ENCODE measurements around the gene PARP6.

PARP6 gene, protein sequence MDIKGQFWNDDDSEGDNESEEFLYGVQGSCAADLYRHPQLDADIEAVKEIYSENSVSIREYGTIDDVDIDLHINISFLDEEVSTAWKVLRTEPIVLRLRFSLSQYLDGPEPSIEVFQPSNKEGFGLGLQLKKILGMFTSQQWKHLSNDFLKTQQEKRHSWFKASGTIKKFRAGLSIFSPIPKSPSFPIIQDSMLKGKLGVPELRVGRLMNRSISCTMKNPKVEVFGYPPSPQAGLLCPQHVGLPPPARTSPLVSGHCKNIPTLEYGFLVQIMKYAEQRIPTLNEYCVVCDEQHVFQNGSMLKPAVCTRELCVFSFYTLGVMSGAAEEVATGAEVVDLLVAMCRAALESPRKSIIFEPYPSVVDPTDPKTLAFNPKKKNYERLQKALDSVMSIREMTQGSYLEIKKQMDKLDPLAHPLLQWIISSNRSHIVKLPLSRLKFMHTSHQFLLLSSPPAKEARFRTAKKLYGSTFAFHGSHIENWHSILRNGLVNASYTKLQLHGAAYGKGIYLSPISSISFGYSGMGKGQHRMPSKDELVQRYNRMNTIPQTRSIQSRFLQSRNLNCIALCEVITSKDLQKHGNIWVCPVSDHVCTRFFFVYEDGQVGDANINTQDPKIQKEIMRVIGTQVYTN

DNA sequence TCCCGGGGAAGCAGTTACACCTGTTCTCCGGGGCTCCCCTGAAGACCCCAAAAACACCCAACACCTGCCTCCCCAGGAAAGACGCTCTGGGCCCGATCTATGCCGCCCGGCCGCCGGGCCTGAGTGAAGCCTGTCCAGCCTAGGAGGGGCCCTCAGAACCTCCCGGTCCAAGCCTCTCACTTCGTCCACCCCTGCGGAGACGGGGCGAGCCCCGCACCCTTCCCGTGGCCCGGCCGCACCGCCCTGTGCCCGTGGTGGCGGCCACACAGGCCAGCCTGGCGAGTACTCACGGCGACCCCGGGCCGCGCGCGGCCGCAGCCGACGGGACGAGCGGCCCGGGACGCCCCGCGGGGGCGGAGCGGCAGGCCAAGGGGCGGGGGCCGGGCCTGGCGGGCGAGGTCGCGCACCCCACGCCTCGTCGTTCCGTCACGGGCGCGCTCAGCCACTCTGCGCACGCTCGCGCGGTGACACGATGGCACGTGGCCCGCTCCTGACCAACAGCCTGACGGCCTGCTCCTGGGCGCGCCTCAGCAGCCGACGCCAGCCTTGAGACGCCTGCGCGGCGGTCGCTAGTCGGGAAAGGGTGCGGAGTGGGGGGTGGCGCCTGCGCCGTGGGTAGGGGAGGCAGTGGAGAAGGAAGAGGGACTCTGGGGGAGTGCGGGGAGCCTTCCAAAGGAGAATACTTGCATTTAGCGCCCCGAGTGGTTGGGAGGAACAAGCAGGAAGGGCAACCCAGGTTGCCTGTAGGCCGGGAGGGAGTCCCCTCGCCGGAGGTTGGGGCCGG is at the start of gene PARP6:
Gene PARP6 (minus strand): TSS at position 342 of the 784 bp plus-strand sequence. CDS start 5,077 bp downstream, outside the sequence.
- in situ Hi-C loops (cut with MboI; ENCODE audit: low pct_unique_long_range_greater_than_20kb, low sequenced_read_pairs), result no loop called here
- peak; percentile 100 for DNase-seq

DNA sequence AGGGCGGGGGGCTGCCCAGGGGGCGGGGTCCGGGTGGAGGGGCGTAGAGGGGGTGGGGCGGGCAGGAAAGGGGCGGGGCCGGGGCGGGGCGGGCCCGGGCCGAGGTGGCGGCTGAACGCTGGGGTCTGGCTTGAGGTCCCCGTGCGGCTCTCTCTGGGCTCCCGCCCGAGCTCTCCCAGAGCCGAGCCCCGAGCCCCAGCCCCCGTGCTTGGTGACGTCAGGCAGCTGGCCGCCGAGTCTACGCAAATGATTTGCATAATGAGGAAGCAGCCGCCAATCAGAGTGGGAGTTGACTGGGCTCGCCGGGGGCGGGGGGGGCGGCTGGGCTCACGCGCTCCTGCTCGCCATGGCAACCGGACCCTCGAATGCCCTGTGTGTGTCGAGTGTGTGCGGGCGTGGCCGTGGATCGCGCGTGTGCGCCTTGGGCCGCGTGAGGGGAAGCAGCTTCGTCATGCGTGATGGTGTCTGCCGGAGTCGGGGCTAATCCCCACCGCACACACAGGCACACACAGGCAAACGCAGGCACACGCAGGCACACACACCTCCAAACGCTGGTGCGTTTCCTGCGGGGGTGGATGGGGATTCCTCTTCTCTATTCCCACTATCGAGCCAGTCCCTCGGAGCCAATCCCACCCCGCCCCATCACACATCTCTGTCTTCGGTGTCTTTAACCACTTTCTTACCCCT is 47.8 kb upstream of the PARP6 start, which contains the start of gene CELF6:
Gene CELF6 (minus strand): TSS at position 173 of the 687 bp plus-strand sequence. CDS start 283 bp downstream, outside the sequence.
- DNase-seq, result peak; percentile 98
- in situ Hi-C loops (cut with MboI; ENCODE audit: low pct_unique_long_range_greater_than_20kb, low sequenced_read_pairs), result no loop called here

DNA sequence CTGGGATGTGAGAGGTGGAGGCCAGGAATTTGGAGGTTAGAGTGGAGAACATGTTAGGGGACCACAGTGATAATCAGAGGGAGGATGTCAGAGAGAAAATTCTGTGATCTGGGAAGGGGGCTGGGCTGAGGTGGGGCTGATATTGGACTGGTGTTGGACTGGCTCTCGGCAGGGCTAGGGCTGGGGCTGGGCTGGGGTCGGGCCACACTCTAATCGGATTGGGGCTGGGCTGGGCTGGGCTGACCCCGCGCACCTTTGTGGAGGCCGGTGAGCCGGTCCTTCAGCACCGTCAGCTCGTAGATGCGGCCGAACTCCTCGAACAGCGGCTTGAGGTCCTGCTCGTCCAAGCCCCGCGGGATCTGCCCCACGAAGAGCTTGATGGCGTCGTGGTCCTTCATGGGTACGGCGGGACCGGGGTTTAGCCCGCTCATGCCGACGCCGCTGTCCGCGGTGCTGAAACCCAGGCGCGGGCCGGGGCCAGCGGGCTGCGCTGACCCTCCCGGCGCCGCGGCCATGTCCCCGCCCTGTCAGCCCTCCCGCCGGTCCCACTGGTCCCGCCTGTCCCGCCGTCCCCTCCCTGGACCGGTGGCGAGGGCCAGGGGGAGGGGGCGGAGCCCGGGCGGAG is 47.1 kb upstream of the PARP6 start:
- peak; percentile 68 for DNase-seq
- in situ Hi-C loops (cut with MboI; ENCODE audit: low pct_unique_long_range_greater_than_20kb, low sequenced_read_pairs), result no loop called here

DNA sequence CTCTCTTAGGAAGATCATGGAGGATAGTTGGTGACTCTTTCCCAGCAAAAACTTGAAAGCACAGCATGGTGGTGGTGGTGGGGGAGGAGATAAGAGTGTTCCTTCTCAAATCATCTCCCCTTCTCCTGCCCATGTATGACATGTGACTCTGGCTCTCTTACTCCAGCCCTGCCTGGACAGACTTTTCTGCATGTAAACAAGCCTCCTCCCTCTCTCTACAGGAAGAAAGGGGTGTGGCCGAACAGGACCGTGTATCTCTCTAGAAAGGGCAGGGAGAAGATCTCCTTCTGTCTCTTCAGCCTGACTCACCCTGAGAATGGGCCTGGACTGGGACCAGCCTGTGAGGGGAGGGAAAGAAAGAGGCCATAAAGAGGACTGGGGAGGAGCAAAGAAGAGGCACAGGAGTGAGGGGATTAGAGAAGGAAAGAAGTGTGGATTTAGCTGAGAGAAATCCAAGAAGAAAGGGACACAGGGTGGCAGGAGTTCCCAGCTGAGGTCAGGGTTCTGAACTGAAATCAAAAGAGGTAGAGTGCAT is 46.1 kb upstream of the PARP6 start:
- no peak for DNase-seq
- in situ Hi-C loops (cut with MboI; ENCODE audit: low pct_unique_long_range_greater_than_20kb, low sequenced_read_pairs), result no loop called here

DNA sequence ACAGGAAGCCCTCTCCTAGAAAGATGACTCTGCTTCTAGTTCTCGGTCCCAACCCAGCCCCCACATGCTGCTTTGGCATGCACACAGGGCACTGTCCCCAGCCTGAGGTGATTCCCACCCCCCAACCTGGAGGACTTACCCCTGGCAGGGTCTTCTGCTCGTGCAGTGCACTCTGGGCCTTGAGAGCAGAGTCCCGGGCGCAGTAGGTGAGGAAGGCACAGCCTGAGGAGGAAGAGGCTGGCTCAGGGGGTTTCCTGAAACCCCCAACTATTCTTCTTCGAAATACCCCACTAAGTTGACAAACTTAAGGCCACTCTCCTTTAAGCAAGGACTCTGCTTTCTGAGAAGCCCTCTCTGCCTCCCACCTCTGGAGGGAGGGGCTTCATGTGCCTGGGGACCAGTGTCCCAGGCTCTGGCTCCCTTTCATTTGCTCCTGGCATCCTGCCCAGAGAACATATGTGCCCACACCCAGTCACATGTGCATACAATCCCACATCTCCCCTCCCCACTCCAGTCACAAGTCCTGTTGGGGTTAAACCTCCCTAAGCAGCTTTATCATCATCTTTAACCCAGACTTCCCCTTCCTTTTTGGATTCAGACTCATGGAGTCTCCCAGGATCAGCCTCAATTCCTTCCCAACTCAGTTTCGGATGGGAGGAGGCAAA is 43.5 kb upstream of the PARP6 start:
- in situ Hi-C loops (cut with MboI; ENCODE audit: low pct_unique_long_range_greater_than_20kb, low sequenced_read_pairs), result no loop called here
- DNase-seq, result peak; percentile 29

DNA sequence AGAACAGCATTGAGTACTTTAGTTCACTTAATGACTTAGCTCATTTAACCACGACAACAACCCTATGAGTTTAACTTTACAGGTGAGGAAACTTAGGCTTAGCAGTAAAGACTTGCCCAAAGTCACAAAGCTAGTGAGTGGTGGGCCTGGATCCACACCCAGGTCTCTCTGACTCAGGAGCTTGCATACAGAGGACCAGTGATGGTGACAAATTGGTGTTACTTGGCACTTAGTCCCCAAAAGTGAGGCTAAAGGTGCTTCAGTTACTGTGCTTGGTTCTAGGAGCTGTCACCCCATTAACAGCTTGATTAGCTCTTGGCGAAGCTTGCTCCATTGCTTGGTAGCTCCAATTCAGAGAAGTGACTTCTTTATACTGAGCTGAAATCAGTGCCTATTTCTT is 41.5 kb upstream of the PARP6 start:
- in situ Hi-C loops (cut with MboI; ENCODE audit: low pct_unique_long_range_greater_than_20kb, low sequenced_read_pairs), result no loop called here
- no peak for DNase-seq

DNA sequence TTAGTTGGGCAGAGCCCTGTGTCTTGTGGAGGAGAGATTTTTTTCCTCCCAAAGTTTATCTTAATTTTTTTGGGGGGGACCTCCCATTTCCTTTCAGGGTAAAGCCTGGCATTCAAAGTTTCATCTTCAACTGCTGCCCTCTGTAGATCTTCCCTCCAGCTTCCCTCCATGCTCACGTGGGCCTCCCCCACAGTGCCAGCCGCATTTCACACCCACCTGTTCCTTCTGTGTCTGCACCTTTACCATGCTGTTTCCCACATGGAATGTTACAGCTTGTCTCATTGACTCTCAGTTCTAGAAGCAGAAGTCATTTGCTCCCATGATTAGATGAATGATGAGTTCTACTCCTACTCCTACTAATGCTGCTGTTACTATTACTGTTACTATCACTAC is 41.1 kb upstream of the PARP6 start:
- DNase-seq, result no peak
- in situ Hi-C loops (cut with MboI; ENCODE audit: low pct_unique_long_range_greater_than_20kb, low sequenced_read_pairs), result no loop called here

DNA sequence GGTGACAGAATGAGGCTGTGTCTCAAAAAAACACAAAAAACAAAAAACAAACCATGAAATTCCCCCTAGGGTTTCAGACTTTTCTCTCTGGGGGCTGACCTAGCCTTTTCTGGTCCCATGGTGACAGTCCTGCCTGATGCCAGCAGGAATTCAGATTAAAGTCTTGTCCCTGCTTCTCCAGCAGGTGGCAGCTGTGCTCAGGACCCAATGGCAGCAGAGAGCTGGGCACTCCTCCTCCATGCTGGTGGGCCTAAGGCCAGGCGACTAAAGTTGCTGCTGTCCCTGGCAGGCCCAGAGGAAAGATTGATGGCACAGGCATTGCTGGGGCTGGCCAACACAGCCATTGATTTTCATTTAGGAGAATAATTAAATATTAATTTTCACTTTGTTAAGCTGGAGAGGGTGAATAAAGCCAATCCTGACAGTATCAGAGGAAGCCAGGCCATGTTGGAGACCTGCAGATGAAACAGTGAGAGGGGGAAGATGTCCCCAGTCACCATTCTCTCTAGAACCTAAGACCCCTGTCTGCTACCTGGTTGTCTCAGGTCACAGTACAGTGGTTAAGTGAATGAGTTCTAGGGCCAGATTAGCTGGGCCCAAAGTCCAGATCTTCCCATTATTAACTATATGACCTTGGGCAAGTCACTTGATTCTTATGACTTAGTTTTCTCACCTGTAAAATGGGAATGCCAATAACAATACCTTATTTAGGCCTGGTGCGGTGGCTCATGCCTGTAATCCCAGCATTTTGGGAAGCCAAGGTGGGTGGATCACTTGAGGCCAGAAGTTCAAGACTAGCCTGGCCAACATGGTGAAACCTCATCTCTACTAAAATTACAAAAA is 40.5 kb upstream of the PARP6 start:
- DNase-seq, result peak; percentile 86
- in situ Hi-C loops (cut with MboI; ENCODE audit: low pct_unique_long_range_greater_than_20kb, low sequenced_read_pairs), result no loop called here

DNA sequence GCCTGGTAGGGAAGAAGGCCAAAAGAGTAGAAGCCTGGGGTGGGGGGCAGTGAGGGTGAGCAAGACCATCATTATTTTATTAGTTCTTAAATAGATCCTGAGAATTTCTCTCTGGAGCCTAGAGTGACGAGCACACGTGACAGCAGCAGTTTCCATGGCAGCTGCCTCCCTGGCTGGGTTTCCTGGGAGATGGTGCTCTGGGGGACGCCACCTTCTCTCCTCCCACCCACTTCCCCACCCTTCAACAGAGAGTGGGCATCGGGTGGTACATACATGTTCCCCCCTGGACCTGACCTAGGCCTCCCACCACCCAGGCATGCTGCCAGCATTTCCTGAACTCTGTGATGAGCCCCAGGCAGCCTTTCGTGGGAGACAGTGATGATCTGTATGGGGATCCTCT is 34.7 kb upstream of the PARP6 start:
- in situ Hi-C loops (cut with MboI; ENCODE audit: low pct_unique_long_range_greater_than_20kb, low sequenced_read_pairs), result no loop called here
- no peak for DNase-seq

DNA sequence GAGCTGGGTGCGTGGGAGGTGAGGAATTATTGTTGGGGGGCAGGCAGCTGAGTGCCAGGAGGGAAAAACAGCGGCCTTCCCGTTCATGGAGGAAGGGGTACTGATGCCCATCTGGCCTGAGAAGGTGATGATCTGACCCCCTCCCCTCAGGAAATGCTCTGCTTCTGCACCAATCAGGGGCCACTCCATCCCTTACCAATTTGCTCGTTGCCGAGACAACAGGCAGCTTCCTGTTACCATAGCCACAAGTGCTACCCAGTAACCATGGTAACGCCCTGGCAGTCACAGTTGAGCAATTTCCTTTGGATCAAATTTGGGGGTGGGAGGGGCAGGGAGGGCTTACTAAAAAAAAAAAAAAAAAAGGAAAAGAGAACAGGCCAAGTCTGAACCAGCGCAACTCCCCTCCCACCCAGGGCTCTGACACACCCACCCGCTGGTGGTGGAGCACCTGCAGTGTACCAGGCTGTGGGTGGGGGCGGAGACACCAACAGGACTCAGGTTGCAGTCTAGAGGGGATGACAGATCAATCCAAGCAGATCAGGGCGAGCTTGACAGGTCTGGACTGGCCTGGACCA is 33.9 kb upstream of the PARP6 start:
- peak; percentile 89 for DNase-seq
- in situ Hi-C loops (cut with MboI; ENCODE audit: low pct_unique_long_range_greater_than_20kb, low sequenced_read_pairs), result no loop called here

DNA sequence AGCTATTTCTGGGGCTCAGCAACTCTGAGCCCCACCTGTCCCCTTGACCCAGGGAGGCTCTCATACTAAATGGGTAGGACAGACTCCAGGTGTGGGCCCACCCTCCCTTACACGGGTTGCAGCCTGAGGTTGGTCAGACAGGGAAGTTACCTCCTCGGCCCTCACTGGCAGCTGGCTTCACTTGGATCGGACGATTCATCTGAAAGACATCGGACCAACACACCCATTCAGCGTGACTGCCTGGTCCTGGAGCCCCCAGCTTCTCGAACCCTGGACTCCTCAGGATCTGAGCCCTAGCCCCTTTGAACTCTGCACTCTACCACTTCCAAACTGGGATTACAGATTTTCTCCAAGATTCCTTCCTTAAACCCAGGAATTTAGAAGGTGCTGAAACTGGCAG is 32.2 kb upstream of the PARP6 start:
- in situ Hi-C loops (cut with MboI; ENCODE audit: low pct_unique_long_range_greater_than_20kb, low sequenced_read_pairs), result no loop called here
- DNase-seq, result no peak

DNA sequence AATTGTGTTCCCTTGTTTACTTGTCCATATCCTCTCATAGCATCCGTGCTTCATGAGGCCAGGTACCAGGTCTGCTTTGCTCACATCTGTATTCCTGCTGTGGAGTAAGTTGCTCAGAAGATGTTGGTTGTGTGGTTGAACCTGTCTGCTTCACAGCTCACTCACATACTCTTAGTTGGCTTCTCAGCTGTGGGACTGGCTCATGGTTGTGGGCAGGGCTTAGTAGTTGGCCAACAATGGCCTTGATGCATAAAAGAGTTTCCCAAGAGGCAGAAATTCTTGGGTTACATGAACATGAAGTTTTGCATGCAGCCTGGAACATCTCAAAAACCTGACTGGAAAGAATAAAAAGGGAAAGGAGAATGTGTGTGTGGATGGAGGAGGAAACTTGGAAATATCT is 30.6 kb upstream of the PARP6 start:
- no peak for DNase-seq
- in situ Hi-C loops (cut with MboI; ENCODE audit: low pct_unique_long_range_greater_than_20kb, low sequenced_read_pairs), result no loop called here

DNA sequence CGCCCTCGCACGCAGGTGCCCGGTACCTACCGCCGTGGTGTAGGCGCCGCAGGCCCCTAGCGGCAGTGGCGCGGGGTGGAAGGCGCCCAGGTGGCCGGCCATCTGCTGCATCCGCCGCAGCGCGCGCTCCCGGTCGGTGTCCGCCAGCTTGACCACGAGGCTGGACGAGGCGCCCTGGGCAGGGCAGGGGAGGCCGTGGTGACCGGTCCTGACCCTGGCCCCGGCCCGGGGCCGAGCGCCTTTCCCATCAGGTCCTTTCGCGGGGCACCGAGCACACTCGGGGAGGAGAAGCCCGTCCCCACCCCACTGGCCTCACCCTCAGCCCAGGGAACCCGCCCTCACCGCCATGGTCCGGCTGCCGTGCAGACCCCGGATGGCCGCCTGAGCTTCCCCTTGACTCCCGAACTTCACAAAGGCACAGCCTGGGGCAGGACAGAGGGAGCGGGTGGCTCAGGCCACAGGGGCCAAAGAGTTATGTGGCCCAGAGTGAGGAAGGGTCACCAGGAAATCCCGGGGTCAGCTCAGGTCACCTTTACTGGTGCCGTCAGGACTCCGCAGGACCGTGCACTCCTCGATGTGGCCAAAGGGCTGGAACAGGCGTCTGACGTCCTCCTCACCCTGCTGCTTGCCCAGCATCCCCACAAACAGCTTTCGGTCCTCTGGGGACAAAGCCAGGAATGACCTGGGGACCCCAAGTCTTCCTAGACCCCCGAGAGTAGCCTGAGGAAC is 17.4 kb upstream of the PARP6 start:
- in situ Hi-C loops (cut with MboI; ENCODE audit: low pct_unique_long_range_greater_than_20kb, low sequenced_read_pairs), result no loop called here
- no peak for DNase-seq

DNA sequence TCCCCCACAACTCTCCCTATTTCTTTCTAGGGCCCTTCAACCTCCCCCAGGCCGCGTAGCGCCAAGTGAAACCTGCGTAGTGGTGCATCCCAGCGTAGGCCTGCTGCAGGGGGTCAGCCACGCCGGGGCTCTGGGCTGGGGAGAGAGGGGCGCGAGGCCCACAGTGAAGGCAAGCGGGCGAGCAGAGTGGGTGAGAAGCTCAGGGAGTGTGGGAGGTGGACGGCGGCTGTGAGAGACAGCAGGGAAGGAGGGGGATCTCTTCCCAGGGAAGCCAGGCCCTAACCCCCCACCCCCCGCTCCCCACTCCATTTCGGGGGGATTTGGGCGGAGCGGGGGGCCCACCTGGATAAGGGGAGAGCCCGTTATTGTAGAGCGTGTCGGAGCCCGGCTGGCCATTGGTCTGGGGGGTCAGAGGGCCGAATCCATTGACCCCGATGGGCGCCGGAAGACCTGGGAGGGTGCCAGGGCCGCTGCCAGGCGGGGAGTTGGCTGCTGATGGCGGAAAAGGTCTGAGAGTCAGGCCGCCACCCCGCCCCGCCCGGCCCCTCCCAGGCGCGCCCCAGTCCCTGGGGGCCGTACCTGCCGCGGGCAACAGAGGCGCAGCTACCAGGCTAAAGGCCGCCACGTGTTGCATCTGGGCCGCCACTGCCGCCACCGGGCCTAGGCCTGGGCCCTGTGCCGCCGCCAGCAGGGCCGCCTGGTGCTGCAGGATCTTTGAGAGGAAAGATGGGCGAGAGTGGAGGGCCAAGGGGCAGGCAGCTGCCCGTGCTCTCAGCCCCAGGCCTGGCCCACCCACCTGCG is 16.6 kb upstream of the PARP6 start:
- no peak for DNase-seq
- in situ Hi-C loops (cut with MboI; ENCODE audit: low pct_unique_long_range_greater_than_20kb, low sequenced_read_pairs), result no loop called here

DNA sequence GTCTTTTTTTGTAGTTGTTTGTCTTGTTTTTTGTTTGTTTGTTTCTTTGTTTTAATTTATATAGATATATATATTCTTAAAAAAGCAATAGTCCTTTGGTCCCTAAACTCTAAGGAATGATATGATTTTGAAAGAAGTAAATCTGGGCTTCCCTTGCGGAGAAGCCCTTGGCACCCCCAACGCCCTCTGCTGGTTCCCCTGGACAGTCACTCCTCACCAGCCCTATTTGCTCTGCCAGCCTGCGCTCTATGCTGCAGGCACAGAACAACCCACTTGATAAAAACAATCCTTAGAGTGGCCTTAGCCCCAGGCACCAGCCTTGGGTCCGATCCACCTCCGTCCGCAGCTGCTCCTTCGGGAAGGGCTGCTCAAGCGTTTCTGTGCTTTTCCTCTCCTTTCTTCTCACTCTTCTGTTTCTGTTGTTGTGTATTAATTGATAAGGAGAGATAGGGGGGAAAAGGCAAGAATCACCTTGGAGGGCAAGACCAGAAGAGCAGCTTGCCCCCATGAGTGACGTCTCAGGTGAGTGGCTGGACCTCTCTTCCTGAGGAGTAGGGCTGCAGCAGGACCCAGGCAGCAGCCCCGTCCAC is 13.7 kb upstream of the PARP6 start:
- in situ Hi-C loops (cut with MboI; ENCODE audit: low pct_unique_long_range_greater_than_20kb, low sequenced_read_pairs), result no loop called here
- DNase-seq, result peak; percentile 71
